Fibroblast of lung (primary cell): Measurements from ENCODE around the gene TMEM132E.

Source experiments
- CTCF ChIP-seq, 2 donors: IDR thresholded peaks in 1 of 2; conservative IDR thresholded peaks in 1 of 2; 1 replicate in 1 of 2; 2 replicates in 1 of 2; pipeline ENCODE4 v1.5.1; 2011 to 2012; ENCODE audit warnings: low read length in 2 of 2, control low read depth in 1 of 2, inconsistent platforms in 1 of 2, low read depth in 1 of 2, mild to moderate bottlenecking in 1 of 2
- EZH2 ChIP-seq: IDR thresholded peaks from 2 replicates; pipeline ENCODE4 v1.5.1; 2012; ENCODE audit warnings: low read length, control low read depth, mild to moderate bottlenecking; ENCODE audit errors: missing control alignments

DNA sequence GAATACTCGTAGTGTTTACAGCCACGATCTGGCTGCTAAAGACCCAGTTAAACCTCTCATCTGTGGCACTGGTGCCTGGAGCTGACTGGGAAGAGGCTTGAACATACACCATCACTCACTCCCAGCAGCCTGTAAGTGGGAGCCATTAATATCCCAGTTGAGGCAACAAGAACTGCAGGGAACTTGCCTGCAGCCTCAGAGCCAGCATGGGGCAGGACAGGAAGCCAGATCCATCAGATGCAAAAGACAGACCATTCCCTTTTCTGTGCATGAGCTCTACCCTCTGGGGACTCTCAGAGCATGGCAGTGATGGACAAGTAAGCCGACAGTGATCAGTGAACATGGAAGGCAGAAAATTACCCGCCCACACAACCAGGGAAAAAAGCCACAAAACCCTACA lies 91.8 kb downstream of the TMEM132E start:
- TF ChIP-seq CTCF (conservative IDR thresholded peaks at IDR 0.05 in 1 of 2, IDR thresholded peaks at IDR 0.05 in 1 of 2; ENCODE audit: low read depth in 1 of 2, low read length in 2 of 2): no peak
- no peak for TF ChIP-seq EZH2
